Tibial nerve (tissue), 4 donors: ENCODE results near the gene QSOX2. TPM values are rescaled to one million over a fixed set of nuclear protein-coding genes. Genes with fewer than 3 reads are reported as not detected.
"Not testable (repeated sequence)": the region's sequence is repeated elsewhere in the genome, so short reads cannot be mapped to it uniquely, and the experiment has no call there.

Experiments used
- DNase-seq, 2 donors: peaks; one replicate each; pipeline ENCODE4 v3.0.0-alpha.2; 2019; ENCODE audit warnings: low spot score in 2 of 2
- H3K27ac ChIP-seq, 4 donors: fragments of 200-600 bp; sonication (generic) in 3 of 4; one replicate each; pipeline ENCODE4 v1.5.1; 2017 to 2019; ENCODE audit warnings: mild to moderate bottlenecking in 1 of 4
- H3K27me3 ChIP-seq, 2 donors: fragments of 200-600 bp; sonication (generic) in 1 of 2; one replicate each; pipeline versions ENCODE4 v1.5.1 to v1.6.0; 2017 to 2019
- H3K36me3 ChIP-seq, 3 donors: fragments of 200-600 bp; sonication (generic); one replicate each; pipeline ENCODE4 v1.5.1; 2018 to 2019
- H3K4me1 ChIP-seq, 4 donors: fragments of 200-600 bp; sonication (generic) in 3 of 4; one replicate each; pipeline ENCODE4 v1.5.1; 2017 to 2019
- H3K4me3 ChIP-seq, 4 donors: fragments of 200-600 bp; sonication (generic) in 3 of 4; one replicate each; pipeline ENCODE4 v1.5.1; 2017 to 2019; ENCODE audit warnings: mild to moderate bottlenecking in 1 of 4, moderate library complexity in 1 of 4
- H3K9me3 ChIP-seq, 4 donors: fragments of 200-600 bp; sonication (generic) in 3 of 4; one replicate each; pipeline ENCODE4 v1.5.1; 2017 to 2019
- CTCF ChIP-seq, 5 experiments: fragments of 200-600 bp in 3 of 5; fragments of 450-650 bp in 2 of 5; sonication (generic) in 3 of 5; IDR thresholded peaks; one replicate each; pipeline ENCODE4 v1.5.1; 2016 to 2019; ENCODE audit warnings: antibody characterized with exemption in 5 of 5, mild to moderate bottlenecking in 3 of 5, moderate library complexity in 2 of 5
- EP300 ChIP-seq, 2 donors: sonication (generic); formaldehyde crosslinking; IDR thresholded peaks; one replicate each; pipeline ENCODE4 v1.6.1; 2017; ENCODE audit warnings: antibody characterized with exemption in 2 of 2, mild to moderate bottlenecking in 1 of 2
- POLR2A ChIP-seq, 2 donors: fragments of 450-650 bp; IDR thresholded peaks; one replicate each; pipeline ENCODE4 v1.6.1; 2017; ENCODE audit warnings: antibody characterized with exemption in 2 of 2, mild to moderate bottlenecking in 2 of 2, moderate library complexity in 2 of 2
- WGBS, 2 donors: methylation state at CpG; one replicate each; pipeline ENCODE4 v1.1.5; 2018; 5-methylcytosine and 5-hydroxymethylcytosine counted together
- total RNA-seq, 4 donors: library from RNA; depleted of rRNA; stranded (reverse); fragments of >200 nt; gene quantifications; one replicate each; pipeline ENCODE4 v1.1.0, GENCODE V29; 2016

Gene QSOX2
- total RNA-seq, 4 donors from 2014 or later, result 10.2 to 16.8 (median 11.8) TPM

- H3K4me1 ChIP-seq, result peaks cover 0 to 38% (median 23%) of the 10 kb centered on the region in 4 donors
- no peak for DNase-seq
- 89 to 91% methylated on average over 20 of the region's 20 CpGs for WGBS, 2 donors
These were observed 4.7 kb downstream of the QSOX2 start for GRCh38 chr9:136240941-136241340.

GRCh38 chr9:136239983-136240330 lies 5.7 kb downstream of the QSOX2 start:
- no peaks in the 10 kb centered on the region for H3K9me3 ChIP-seq
- no peak for DNase-seq
- no peak overlapping the region for H3K4me3 ChIP-seq
- 51 to 67% methylated on average over 2 of the region's 2 CpGs for WGBS, 2 donors
- TF ChIP-seq EP300 (IDR thresholded peaks at IDR 0.05) (no peak), POLR2A (IDR thresholded peaks at IDR 0.05) (no peak), CTCF (IDR thresholded peaks at IDR 0.05) (no peak)
- H3K27me3 ChIP-seq, result no peaks in the 10 kb centered on the region
- H3K36me3 ChIP-seq, result peaks cover 0 to 24% (median 0%) of the 10 kb centered on the region in 3 donors
- H3K27ac ChIP-seq, result no peak overlapping the region
- peaks cover 0 to 35% (median 22%) of the 10 kb centered on the region in 4 donors for H3K4me1 ChIP-seq

More at GRCh38 chr9:136240941-136241340, 4.7 kb downstream of the QSOX2 start:
- no peaks in the 10 kb centered on the region for H3K9me3 ChIP-seq
- peaks cover 0 to 14% (median 0%) of the 10 kb centered on the region in 3 donors for H3K36me3 ChIP-seq
- TF ChIP-seq EP300 (IDR thresholded peaks at IDR 0.05) (no peak), POLR2A (IDR thresholded peaks at IDR 0.05) (no peak), CTCF (IDR thresholded peaks at IDR 0.05) (no peak)
- H3K27me3 ChIP-seq, result no peaks in the 10 kb centered on the region
- H3K27ac ChIP-seq, result no peak overlapping the region
- no peak overlapping the region for H3K4me3 ChIP-seq

GRCh38 chr9:136239135-136239982 lies 6.3 kb downstream of the QSOX2 start:
- DNase-seq, result no peak
- Histone ChIP-seq H3K27me3 (no peaks in the 10 kb centered on the region), H3K36me3 (peaks cover 0 to 30% (median 0%) of the 10 kb centered on the region in 3 donors), H3K4me3 (no peak overlapping the region), H3K4me1 (peaks cover 0 to 29% (median 16%) of the 10 kb centered on the region in 4 donors), H3K9me3 (no peaks in the 10 kb centered on the region), H3K27ac (no peak overlapping the region)
- WGBS, 2 donors, result 80 to 83% methylated on average over 19 to 25 of the region's 25 CpGs
- no peak for TF ChIP-seq CTCF (IDR thresholded peaks at IDR 0.05)

- Histone ChIP-seq H3K36me3 (peaks cover 0 to 38% (median 0%) of the 10 kb centered on the region in 3 donors), H3K4me3 (no peak overlapping the region), H3K27me3 (no peaks in the 10 kb centered on the region), H3K9me3 (no peaks in the 10 kb centered on the region), H3K27ac (no peak overlapping the region), H3K4me1 (peaks cover 0 to 18% (median 8%) of the 10 kb centered on the region in 4 donors)
- DNase-seq, result no peak
- WGBS, 2 donors, result 64 to 73% methylated on average over 12 of the region's 12 CpGs
- TF ChIP-seq POLR2A (IDR thresholded peaks at IDR 0.05), result no peak
These were observed 7.3 kb downstream of the QSOX2 start for GRCh38 chr9:136238342-136238732.

GRCh38 chr9:136237486-136238341 lies 7.9 kb downstream of the QSOX2 start:
- Histone ChIP-seq H3K27me3 (no peaks in the 10 kb centered on the region), H3K9me3 (no peaks in the 10 kb centered on the region), H3K36me3 (peaks cover 0 to 38% (median 0%) of the 10 kb centered on the region in 3 donors), H3K27ac (no peak overlapping the region), H3K4me3 (no peak overlapping the region), H3K4me1 (peaks cover 0 to 12% (median 5%) of the 10 kb centered on the region in 4 donors)
- no peak for DNase-seq
- TF ChIP-seq CTCF (IDR thresholded peaks at IDR 0.05) (no peak), EP300 (IDR thresholded peaks at IDR 0.05) (no peak), POLR2A (IDR thresholded peaks at IDR 0.05) (no peak)
- 90 to 93% methylated on average over 26 to 31 of the region's 32 CpGs for WGBS, 2 donors

- WGBS, 2 donors, result 91 to 93% methylated on average over 35 to 40 of the region's 43 CpGs
- H3K9me3 ChIP-seq, H3K4me3 ChIP-seq, H3K27ac ChIP-seq, H3K27me3 ChIP-seq, DNase-seq, H3K4me1 ChIP-seq: not testable (repeated sequence)
- H3K36me3 ChIP-seq, result peaks cover 0 to 41% (median 0%) of the 10 kb centered on the region in 3 donors
These were observed 8.9 kb downstream of the QSOX2 start for GRCh38 chr9:136236471-136237410.
